B cell (primary cell): Measurements from ENCODE around the gene SPEG. TPM values are rescaled to one million over a fixed set of nuclear protein-coding genes. Genes with fewer than 3 reads are reported as not detected.

Experiments
- ATAC-seq: fragments of 200-7000 bp; cut with Tn5 transposase; one replicate; pipeline ENCODE4 v1.10.0; 2021; ENCODE audit warnings: low read depth, mild to moderate bottlenecking, moderate number of reproducible peaks, moderate library complexity
- CTCF ChIA-PET: fragments of 350-600 bp; sonication (Branson Sonifier 250); formaldehyde crosslinking; loops from one replicate; lab custom pipeline; 2021; ENCODE audit warnings: antibody characterized with exemption, inconsistent platforms; lab: Charles Lee
- POLR2A ChIA-PET: fragments of 350-600 bp; sonication (Branson Sonifier 250); formaldehyde crosslinking; loops from one replicate; lab custom pipeline; 2021; ENCODE audit warnings: antibody characterized with exemption; lab: Charles Lee
- DNase-seq: peaks from one replicate; pipeline ENCODE4 v3.0.0; 2013
- H2AFZ ChIP-seq: 2 replicates; pipeline ENCODE4 v1.6.1; 2012; ENCODE audit warnings: mild to moderate bottlenecking, low read depth, low read length; ENCODE audit not compliant: insufficient read depth, poor library complexity, severe bottlenecking
- H3K27ac ChIP-seq, 2 donors: 1 replicate in 1 of 2; 2 replicates in 1 of 2; pipeline ENCODE4 v1.5.1; 2012 to 2013; ENCODE audit warnings: low read length in 2 of 2, mild to moderate bottlenecking in 2 of 2, moderate library complexity in 1 of 2
- H3K27me3 ChIP-seq, 4 experiments: fragments of 200-600 bp in 1 of 4; sonication (generic) in 1 of 4; replicated peaks in 1 of 4; 1 replicate in 2 of 4; 2 replicates in 2 of 4; pipeline versions ENCODE4 v1.6.1 to v1.7.0; 2013 to 2016; ENCODE audit warnings: low read length in 3 of 4, mild to moderate bottlenecking in 2 of 4, mixed read lengths in 1 of 4, moderate library complexity in 1 of 4; ENCODE audit not compliant: insufficient read depth in 4 of 4, control insufficient read depth in 3 of 4; ENCODE audit errors: control extremely low read depth in 1 of 4
- H3K36me3 ChIP-seq, 2 experiments: replicated peaks in 1 of 2; 1 replicate in 1 of 2; 2 replicates in 1 of 2; pipeline versions ENCODE4 v1.6.1 to v1.7.1; 2013; ENCODE audit warnings: low read length in 1 of 2; ENCODE audit not compliant: insufficient read depth in 2 of 2, control insufficient read depth in 1 of 2; ENCODE audit errors: control extremely low read depth in 1 of 2, extremely low read depth in 1 of 2
- H3K4me1 ChIP-seq, 2 donors: fragments of 200-600 bp in 1 of 2; sonication (generic) in 1 of 2; 1 replicate in 1 of 2; 2 replicates in 1 of 2; pipeline versions ENCODE4 v1.5.1 to v1.6.1; 2013 to 2017; ENCODE audit warnings: low read length in 2 of 2; ENCODE audit not compliant: control insufficient read depth in 2 of 2, insufficient read depth in 2 of 2
- H3K4me2 ChIP-seq: replicated peaks from 2 replicates; pipeline ENCODE3; 2012; ENCODE audit warnings: mild to moderate bottlenecking, low read depth, low read length; ENCODE audit not compliant: poor library complexity, severe bottlenecking
- H3K4me3 ChIP-seq, 5 experiments: fragments of 200-600 bp in 1 of 5; sonication (generic) in 1 of 5; 1 replicate in 3 of 5; 2 replicates in 2 of 5; pipeline versions ENCODE4 v1.5.1 to v1.7.0; 2011 to 2016; ENCODE audit warnings: low read length in 4 of 5, mild to moderate bottlenecking in 4 of 5, low read depth in 2 of 5, control low read depth in 1 of 5, moderate library complexity in 1 of 5; ENCODE audit not compliant: insufficient read depth in 1 of 5; ENCODE audit errors: control extremely low read depth in 1 of 5, extremely low read depth in 1 of 5
- H3K79me2 ChIP-seq: fragments of 200-600 bp; sonication (generic); one replicate; pipeline ENCODE4 v1.6.0; 2016; ENCODE audit warnings: low read length; ENCODE audit not compliant: control insufficient read depth, insufficient read depth
- H3K9ac ChIP-seq: fragments of 200-600 bp; sonication (generic); 2 replicates; pipeline ENCODE4 v1.6.1; 2017; ENCODE audit warnings: mild to moderate bottlenecking, low read length, moderate library complexity
- H3K9me3 ChIP-seq, 3 donors: one replicate each; pipeline versions ENCODE4 v1.6.1 to v1.7.1; 2013; ENCODE audit warnings: low read length in 2 of 3; ENCODE audit not compliant: control insufficient read depth in 2 of 3, insufficient read depth in 1 of 3; ENCODE audit errors: control extremely low read depth in 1 of 3
- H4K20me1 ChIP-seq: 2 replicates; pipeline ENCODE4 v1.6.0; 2012; ENCODE audit warnings: mild to moderate bottlenecking, low read length; ENCODE audit not compliant: insufficient read depth, control insufficient read depth, poor library complexity, severe bottlenecking
- H3K27ac Mint-ChIP-seq: one replicate; pipeline ENCODE4 v1.8.0; 2021; ENCODE audit warnings: mixed read lengths
- H3K27me3 Mint-ChIP-seq: one replicate; pipeline ENCODE4 v1.8.0; 2021; ENCODE audit warnings: mixed read lengths
- H3K4me1 Mint-ChIP-seq: one replicate; pipeline ENCODE4 v1.8.0; 2021; ENCODE audit warnings: mixed read lengths
- H3K4me3 Mint-ChIP-seq: one replicate; pipeline ENCODE4 v1.8.0; 2021; ENCODE audit warnings: mixed read lengths
- H3K9me3 Mint-ChIP-seq: one replicate; pipeline ENCODE4 v1.8.0; 2022; ENCODE audit warnings: mixed read lengths; ENCODE audit not compliant: insufficient read depth
- CTCF ChIP-seq: fragments of 200-600 bp; IDR thresholded peaks from one replicate; pipeline ENCODE4 v1.8.0; 2022; ENCODE audit warnings: antibody characterized with exemption, mild to moderate bottlenecking
- EZH2 ChIP-seq: IDR thresholded peaks from 2 replicates; pipeline ENCODE4 v1.6.1; 2012; ENCODE audit warnings: borderline replicate concordance, low read depth, mild to moderate bottlenecking, moderate library complexity, low read length; ENCODE audit not compliant: insufficient read depth, poor library complexity, severe bottlenecking
- WGBS: methylation state at CpG from one replicate; pipeline ENCODE4 v1.1.5; 2013; ENCODE audit warnings: missing lambda C conversion rate; ENCODE audit not compliant: insufficient coverage; 5-methylcytosine and 5-hydroxymethylcytosine counted together
- intact Hi-C: fragments of 100-400 bp; cut with micrococcal nuclease; formaldehyde crosslinking; loops from one replicate; pipeline ENCODE4 v1.10.0; 2022
- polyA plus RNA-seq: library from polyadenylated mRNA; depleted of rRNA; stranded (reverse); fragments of >200 nt; gene quantifications from 2 replicates; pipeline ENCODE4 v1.2.3, GENCODE V29; 2012
- total RNA-seq, 2 donors: library from RNA; stranded (reverse); fragments of 120-200 nt in 1 of 2; gene quantifications; 1 replicate in 1 of 2; 2 replicates in 1 of 2; pipeline versions ENCODE4 v1.2.3 to v1.2.4, GENCODE V29; 2013 to 2022

SPEG gene
- total and polyA plus RNA-seq, 2 donors (not counting 1 experiment from before 2014, with no cell fraction given), result 0.03 to 0.74 TPM

GRCh38 chr2:219541611-219542180 is 107.1 kb downstream of the SPEG start:
- Histone ChIP-seq H3K4me2 (peak overlapping the region; percentile 98), H3K36me3 (no peaks in the 10 kb centered on the region), H3K9me3 (peaks cover 0 to 22% (median 0%) of the 10 kb centered on the region in 3 donors), H3K27me3 (peaks cover 0 to 86% (median 21%) of the 10 kb centered on the region in 4 experiments), H2AFZ (peak overlapping the region; percentile 70), H4K20me1 (no peaks in the 10 kb centered on the region), H3K27ac (no peak overlapping the region), H3K9ac (peak overlapping the region; percentile 39), H3K4me1 (peaks cover 29 to 31% of the 10 kb centered on the region in 2 donors), H3K4me3 (peak overlapping the region in 4 of 5 experiments; percentile 25 to 53 (median 42)), H3K79me2 (no peaks in the 10 kb centered on the region)
- ATAC-seq, result peak; percentile 28
- Mint-ChIP-seq H3K4me3 (peak overlapping the region; percentile 57), H3K27ac (no peak overlapping the region), H3K4me1 (peaks cover 24% of the 10 kb centered on the region), H3K9me3 (no peaks in the 10 kb centered on the region), H3K27me3 (peaks cover 26% of the 10 kb centered on the region)
- DNase-seq, result peak; percentile 92
- TF ChIP-seq CTCF, result peak; percentile 100
- TF ChIP-seq EZH2, result no peak
- intact Hi-C loops, result loop anchor here (1.0 to 2.0 kb wide), 2 partner anchors 101 to 381 kb away; partner anchors contain the start of gene NHEJ1
- CTCF ChIA-PET, result interaction anchor here (0.6 to 3.5 kb wide), 14 partner anchors 8 to 148 kb away, joined by 3 to 29 read pairs (median 3); no protein-coding TSS in a partner anchor
- 1% methylated on average over 48 of the region's 48 CpGs for WGBS
- POLR2A ChIA-PET, result no interaction called here
